Effector memory CD4-positive, alpha-beta T cell (primary cell): ENCODE measurements around the gene TELO2.
"Not testable (repeated sequence)": the region's sequence is repeated elsewhere in the genome, so short reads cannot be mapped to it uniquely, and the experiment has no call there.

Experiments used
- DNase-seq, 3 donors: peaks; one replicate each; pipeline ENCODE4 v3.0.0-alpha.2; 2020
- H3K27ac ChIP-seq: 2 replicates; pipeline ENCODE4 v1.7.0; 2013; ENCODE audit warnings: mild to moderate bottlenecking, low read length, moderate library complexity; ENCODE audit not compliant: insufficient read depth, poor library complexity, severe bottlenecking
- H3K27me3 ChIP-seq: replicated peaks from 2 replicates; pipeline ENCODE4 v1.7.0; 2013; ENCODE audit warnings: mild to moderate bottlenecking, low read length; ENCODE audit not compliant: insufficient read depth, control insufficient read depth, poor library complexity, severe bottlenecking
- H3K36me3 ChIP-seq: 2 replicates; pipeline ENCODE4 v1.7.0; 2013; ENCODE audit warnings: mild to moderate bottlenecking, low read length, moderate library complexity; ENCODE audit not compliant: control insufficient read depth, insufficient read depth
- H3K4me1 ChIP-seq: 2 replicates; pipeline ENCODE4 v1.7.0; 2013; ENCODE audit warnings: low read length, mild to moderate bottlenecking; ENCODE audit not compliant: control insufficient read depth, insufficient read depth, poor library complexity, severe bottlenecking
- H3K4me3 ChIP-seq: 2 replicates; pipeline ENCODE4 v1.7.0; 2013; ENCODE audit warnings: low read length, low read depth, mild to moderate bottlenecking; ENCODE audit not compliant: insufficient read depth, poor library complexity, severe bottlenecking
- H3K9me3 ChIP-seq: 2 replicates; pipeline ENCODE4 v1.7.0; 2013; ENCODE audit warnings: mild to moderate bottlenecking, low read length, moderate library complexity; ENCODE audit not compliant: control insufficient read depth

Gene TELO2

GRCh38 chr16:1466054-1466453 lies 27.1 kb upstream of the TELO2 start:
- Histone ChIP-seq H3K4me1 (no peaks in the 10 kb centered on the region), H3K4me3 (no peak overlapping the region), H3K27ac (no peak overlapping the region)

GRCh38 chr16:1466968-1467521 lies 26.1 kb upstream of the TELO2 start:
- no peak overlapping the region for H3K27ac ChIP-seq
- no peak overlapping the region for H3K4me3 ChIP-seq
- peaks cover 5% of the 10 kb centered on the region for H3K36me3 ChIP-seq
- no peak for DNase-seq
- H3K27me3 ChIP-seq, result no peaks in the 10 kb centered on the region
- no peaks in the 10 kb centered on the region for H3K9me3 ChIP-seq
- H3K4me1 ChIP-seq, result no peaks in the 10 kb centered on the region

More at GRCh38 chr16:1466054-1466453, 27.1 kb upstream of the TELO2 start:
- no peaks in the 10 kb centered on the region for H3K9me3 ChIP-seq
- H3K36me3 ChIP-seq, result peaks cover 10% of the 10 kb centered on the region
- H3K27me3 ChIP-seq, result no peaks in the 10 kb centered on the region
- no peak for DNase-seq

- no peaks in the 10 kb centered on the region for H3K27me3 ChIP-seq
- H3K36me3 ChIP-seq, result no peaks in the 10 kb centered on the region
- no peak overlapping the region for H3K27ac ChIP-seq
- H3K9me3 ChIP-seq, result no peaks in the 10 kb centered on the region
- H3K4me3 ChIP-seq, result no peak overlapping the region
- H3K4me1 ChIP-seq, result no peaks in the 10 kb centered on the region
- no peak for DNase-seq
Measured at GRCh38 chr16:1468426-1468810, 24.7 kb upstream of the TELO2 start.

- not testable (repeated sequence) for H3K4me3 ChIP-seq, H3K9me3 ChIP-seq, H3K4me1 ChIP-seq, H3K27ac ChIP-seq, DNase-seq, H3K27me3 ChIP-seq, H3K36me3 ChIP-seq
Measured at GRCh38 chr16:1469141-1469540, 24.0 kb upstream of the TELO2 start.

GRCh38 chr16:1469693-1470201 lies 23.4 kb upstream of the TELO2 start:
- no peaks in the 10 kb centered on the region for H3K27me3 ChIP-seq
- H3K4me1 ChIP-seq, result peaks cover 5% of the 10 kb centered on the region
- no peak overlapping the region for H3K4me3 ChIP-seq
- no peak for DNase-seq
- H3K36me3 ChIP-seq, result no peaks in the 10 kb centered on the region
- H3K27ac ChIP-seq, result no peak overlapping the region
- no peaks in the 10 kb centered on the region for H3K9me3 ChIP-seq

GRCh38 chr16:1470481-1471251 lies 22.5 kb upstream of the TELO2 start:
- no peak for DNase-seq
- no peaks in the 10 kb centered on the region for H3K27me3 ChIP-seq
- H3K4me1 ChIP-seq, result peaks cover 9% of the 10 kb centered on the region
- no peaks in the 10 kb centered on the region for H3K36me3 ChIP-seq
- no peaks in the 10 kb centered on the region for H3K9me3 ChIP-seq
- no peak overlapping the region for H3K27ac ChIP-seq
- H3K4me3 ChIP-seq, result no peak overlapping the region

- Histone ChIP-seq H3K9me3 (no peaks in the 10 kb centered on the region), H3K4me3 (no peak overlapping the region), H3K36me3 (no peaks in the 10 kb centered on the region), H3K27me3 (no peaks in the 10 kb centered on the region), H3K27ac (no peak overlapping the region), H3K4me1 (peaks cover 10% of the 10 kb centered on the region)
- DNase-seq, result no peak
Measured at GRCh38 chr16:1471569-1472194, 21.5 kb upstream of the TELO2 start.

GRCh38 chr16:1472974-1473373 lies 20.2 kb upstream of the TELO2 start:
- H3K27me3 ChIP-seq, result no peaks in the 10 kb centered on the region
- no peak overlapping the region for H3K4me3 ChIP-seq
- H3K4me1 ChIP-seq, result peaks cover 10% of the 10 kb centered on the region
- H3K27ac ChIP-seq, result no peak overlapping the region
- no peaks in the 10 kb centered on the region for H3K36me3 ChIP-seq
- no peak for DNase-seq
- no peaks in the 10 kb centered on the region for H3K9me3 ChIP-seq

GRCh38 chr16:1474082-1474795 lies 18.9 kb upstream of the TELO2 start:
- Histone ChIP-seq H3K9me3 (no peaks in the 10 kb centered on the region), H3K4me1 (peaks cover 10% of the 10 kb centered on the region), H3K4me3 (peak overlapping the region; percentile 84), H3K27ac (peak overlapping the region; percentile 96), H3K36me3 (no peaks in the 10 kb centered on the region), H3K27me3 (no peaks in the 10 kb centered on the region)
- DNase-seq, result no peak
